ENCODE results near the gene CYBC1.

GRCh38 chr17:82424001-82424862 is 26.3 kb downstream of the CYBC1 start:
- TF ChIP-seq CTCF (IDR thresholded peaks at IDR 0.05; ENCODE audit: low read length) (peak; percentile 97), EZH2 (IDR thresholded peaks at IDR 0.05; ENCODE audit: borderline replicate concordance, low read length) (no peak)

All from OCI-LY1 (cell line).